HepG2 (cell line): ENCODE results near the gene TUBGCP3. TPM values are rescaled to one million over a fixed set of nuclear protein-coding genes. Genes with fewer than 3 reads are reported as not detected.

ENCODE experiments used
- ATAC-seq: fragments of 200-7000 bp; cut with Tn5 transposase; 3 replicates; pipeline ENCODE4 v1.9.1; 2020; ENCODE audit warnings: mild to moderate bottlenecking, moderate library complexity
- BruUV-seq: library from RNA; stranded (reverse); fragments of 400-500 nt; replicated peaks from 2 replicates; lab custom pipeline; 2021; lab: Mats Ljungman, UMichigan
- CTCF ChIA-PET: fragments of 300-600 bp; formaldehyde crosslinking; extraction: SDS; loops from one replicate; lab custom pipeline; 2021; ENCODE audit warnings: low total read pairs, inconsistent platforms, low intra/inter-chr PET ratio; lab: Yijun Ruan, JAX
- POLR2A ChIA-PET: fragments of 350-600 bp; sonication (Branson Sonifier 250); formaldehyde crosslinking; loops from one replicate; lab custom pipeline; 2020; ENCODE audit warnings: antibody characterized with exemption, inconsistent platforms; lab: Yijun Ruan, JAX
- DNase-seq: peaks from one replicate; pipeline ENCODE4 v3.0.0-alpha.2; 2015; ENCODE audit warnings: low spot score
- FAIRE-seq: peaks from 3 replicates; lab custom pipeline; 2011; peaks lifted over from hg19 to GRCh38; lab: Jason Lieb, UNC
- H2AFZ ChIP-seq: one replicate; pipeline ENCODE4 v1.6.1; 2011; ENCODE audit warnings: low read length, inconsistent platforms
- H3K27ac ChIP-seq: fragments of 300-600 bp; 3 replicates; pipeline ENCODE4 v1.8.0; 2011; ENCODE audit warnings: mixed run types, mild to moderate bottlenecking, mixed read lengths, low read length, inconsistent platforms; ENCODE audit not compliant: insufficient read depth; ENCODE audit errors: extremely low read length
- H3K27me3 ChIP-seq, 2 experiments: fragments of 200-600 bp in 1 of 2; 2 replicates in 1 of 2; 3 replicates in 1 of 2; pipeline versions ENCODE4 v1.6.0 to v1.8.0; 2011; ENCODE audit warnings: low read length in 2 of 2, mild to moderate bottlenecking in 2 of 2, moderate library complexity in 2 of 2, inconsistent platforms in 1 of 2; ENCODE audit not compliant: insufficient read depth in 2 of 2, control insufficient read depth in 1 of 2
- H3K36me3 ChIP-seq, 2 experiments: fragments of 200-600 bp in 1 of 2; replicated peaks in 1 of 2; 2 replicates in 1 of 2; 3 replicates in 1 of 2; pipeline versions ENCODE4 v1.5.1 to v1.8.0; 2011; ENCODE audit warnings: low read length in 2 of 2, inconsistent platforms in 1 of 2; ENCODE audit not compliant: insufficient read depth in 2 of 2, control insufficient read depth in 1 of 2
- H3K4me1 ChIP-seq: 2 replicates; pipeline ENCODE4 v1.5.1; 2012; ENCODE audit warnings: low read length, inconsistent platforms; ENCODE audit not compliant: insufficient read depth
- H3K4me2 ChIP-seq: 2 replicates; pipeline ENCODE4 v1.6.0; 2011; ENCODE audit warnings: low read depth, low read length, inconsistent platforms
- H3K4me3 ChIP-seq, 3 experiments: fragments of 200-600 bp in 1 of 3; sonication (generic), shearing (Covaris generic) in 1 of 3; replicated peaks in 1 of 3; 2 replicates each; pipeline ENCODE4 v1.5.1; 2011 to 2016; ENCODE audit warnings: low read length in 3 of 3, inconsistent platforms in 2 of 3, low read depth in 2 of 3, mild to moderate bottlenecking in 2 of 3, control low read depth in 1 of 3, mixed read lengths in 1 of 3; ENCODE audit not compliant: insufficient read depth in 1 of 3
- H3K79me2 ChIP-seq: one replicate; pipeline ENCODE4 v1.6.1; 2011; ENCODE audit warnings: low read length, inconsistent platforms; ENCODE audit not compliant: insufficient read depth
- H3K9ac ChIP-seq: 2 replicates; pipeline ENCODE4 v1.6.0; 2011; ENCODE audit warnings: mild to moderate bottlenecking, low read depth, low read length, inconsistent platforms; ENCODE audit not compliant: insufficient read depth
- H3K9me3 ChIP-seq: 2 replicates; pipeline ENCODE4 v1.5.1; 2012; ENCODE audit warnings: mild to moderate bottlenecking, low read length
- H4K20me1 ChIP-seq: 2 replicates; pipeline ENCODE4 v1.6.0; 2011; ENCODE audit warnings: inconsistent platforms, mild to moderate bottlenecking, low read length, moderate library complexity; ENCODE audit not compliant: insufficient read depth
- CENPX ChIP-seq: sonication (generic); formaldehyde crosslinking; IDR thresholded peaks from 2 replicates; pipeline ENCODE4 v1.9.0; 2021; ENCODE audit warnings: mild to moderate bottlenecking, missing genetic modification reagents, moderate library complexity
- JARID2 ChIP-seq: sonication (generic); formaldehyde crosslinking; IDR thresholded peaks from 2 replicates; pipeline ENCODE4 v1.8.1; 2023; ENCODE audit warnings: missing genetic modification reagents, inconsistent platforms; ENCODE audit not compliant: insufficient replicate concordance
- NRL ChIP-seq: sonication (generic); formaldehyde crosslinking; IDR thresholded peaks from 2 replicates; pipeline ENCODE4 v1.5.0; 2020; ENCODE audit warnings: missing genetic modification reagents, mild to moderate bottlenecking, moderate library complexity, borderline replicate concordance
- PPARG ChIP-seq: conservative IDR thresholded peaks from 2 replicates; pipeline ENCODE4 v1.6.1; 2016; ENCODE audit warnings: missing biosample characterization, missing genetic modification reagents
- SAFB2 ChIP-seq: sonication (generic); formaldehyde crosslinking; IDR thresholded peaks from 2 replicates; pipeline ENCODE4 v1.5.1; 2020; ENCODE audit warnings: missing genetic modification reagents, low read depth, mild to moderate bottlenecking, borderline replicate concordance
- SALL2 ChIP-seq: sonication (generic); formaldehyde crosslinking; IDR thresholded peaks from 2 replicates; pipeline ENCODE4 v1.8.1; 2023; ENCODE audit warnings: mild to moderate bottlenecking, missing genetic modification reagents, inconsistent platforms
- ZFP37 ChIP-seq: sonication (generic); formaldehyde crosslinking; IDR thresholded peaks from 2 replicates; pipeline ENCODE4 v1.4.0; 2020; ENCODE audit warnings: missing genetic modification reagents, borderline replicate concordance
- ZIK1 ChIP-seq: sonication (generic); formaldehyde crosslinking; IDR thresholded peaks from 2 replicates; pipeline ENCODE4 v1.5.0; 2020; ENCODE audit warnings: mild to moderate bottlenecking, low read depth, missing genetic modification reagents, borderline replicate concordance
- ZNF546 ChIP-seq: sonication (generic); formaldehyde crosslinking; conservative IDR thresholded peaks from 2 replicates; pipeline ENCODE4 v1.8.1; 2023; ENCODE audit warnings: mild to moderate bottlenecking, missing genetic modification reagents
- WGBS: methylation state at CpG from one replicate; pipeline ENCODE4 v1.1.6; 2017; ENCODE audit warnings: low lambda C conversion rate; 5-methylcytosine and 5-hydroxymethylcytosine counted together
- in situ Hi-C: cut with HindIII; loops from 2 replicates; pipeline ENCODE4 v1.10.0; 2017; ENCODE audit warnings: low pct_unique_long_range_greater_than_20kb; ENCODE audit not compliant: extremely low pct_ligation_motif_present
- intact Hi-C: fragments of 100-400 bp; cut with micrococcal nuclease; formaldehyde crosslinking; loops from one replicate; pipeline ENCODE4 v1.10.0; 2022; ENCODE audit not compliant: unreplicated experiment
- polyA plus RNA-seq, 8 experiments: library from polyadenylated mRNA; depleted of rRNA in 3 of 8; stranded (reverse) in 7 of 8; unstranded in 1 of 8; fragments of >200 nt; fragmentation: Illumina TruSeq in 4 of 8; extraction: Trizol in 4 of 8; gene quantifications; 2 replicates each; pipeline versions ENCODE4 v1.2.1 to v1.2.3, GENCODE V29; 2011 to 2016; ENCODE audit warnings: low read depth in 4 of 8, missing spikeins in 1 of 8, mixed read lengths in 1 of 8; ENCODE audit not compliant: insufficient read depth in 1 of 8
- total RNA-seq, 5 experiments: library from RNA; depleted of rRNA; stranded (reverse); fragments of >200 nt; fragmentation: Illumina TruSeq; extraction: Trizol; gene quantifications; 2 replicates each; pipeline ENCODE4 v1.2.3, GENCODE V29; 2016; ENCODE audit warnings: low read depth in 1 of 5

TUBGCP3 gene
- total and polyA plus RNA-seq, 2 of the 13 experiments (the other 11 are each of a cell fraction or from before 2014, with no cell fraction given): 12.6 to 15.5 TPM

DNA sequence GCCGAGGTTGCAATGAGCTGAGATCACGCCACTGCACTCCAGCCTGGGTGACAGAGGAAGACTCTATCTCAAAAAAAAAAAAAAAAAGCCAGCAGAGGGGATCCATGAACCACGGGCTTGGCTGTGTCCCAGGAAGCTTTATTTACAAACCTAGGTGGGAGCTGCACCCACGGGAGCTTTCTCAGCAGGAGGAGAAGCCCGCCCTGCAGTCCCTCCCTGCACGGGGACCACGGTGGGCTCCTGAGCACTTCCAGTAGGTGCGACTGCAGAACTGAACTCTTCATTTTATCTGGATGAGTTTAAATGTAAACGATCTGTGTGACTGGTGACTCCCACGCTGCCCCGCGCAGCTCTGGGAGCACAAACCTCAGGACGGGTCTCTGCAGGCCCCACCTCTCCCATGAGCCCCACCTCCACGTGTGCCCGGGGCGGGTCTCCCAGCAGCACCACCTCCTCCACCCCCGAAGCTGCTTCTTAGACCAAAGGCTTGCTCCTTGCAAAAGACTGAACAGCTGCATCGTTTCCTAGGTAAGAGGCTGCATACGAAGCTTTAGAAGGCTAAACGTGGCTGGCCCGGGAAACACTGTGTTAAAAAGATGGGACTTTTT is 145.4 kb downstream of the TUBGCP3 start:
- Histone ChIP-seq H3K36me3 (no peaks in the 10 kb centered on the region), H3K4me3 (no peak overlapping the region), H4K20me1 (no peaks in the 10 kb centered on the region), H3K27ac (no peak overlapping the region), H3K9ac (no peak overlapping the region), H3K4me2 (no peak overlapping the region), H2AFZ (no peak overlapping the region), H3K9me3 (peaks cover 5% of the 10 kb centered on the region), H3K27me3 (peaks cover 9 to 69% of the 10 kb centered on the region in 2 experiments), H3K79me2 (no peaks in the 10 kb centered on the region), H3K4me1 (no peaks in the 10 kb centered on the region)
- DNase-seq (no peak), ATAC-seq (no peak), FAIRE-seq (no peak)
- TF ChIP-seq ZFP37 (CRISPR knock-in tag) (no peak), SAFB2 (CRISPR knock-in tag) (no peak), JARID2 (CRISPR knock-in tag) (no peak), NRL (CRISPR knock-in tag) (no peak), CENPX (no peak), ZNF546 (no peak), SALL2 (CRISPR knock-in tag) (no peak), ZIK1 (CRISPR knock-in tag) (no peak), PPARG (no peak)
- ChIA-PET POLR2A (no interaction called here), CTCF (interaction anchor here (3.5 kb wide), 1 partner anchor 968 kb away, joined by 32 read pairs; no protein-coding TSS in a partner anchor)
- intact Hi-C loops (no loop called here), in situ Hi-C loops (loop anchor here (5.0 to 25.0 kb wide), 2 partner anchors 230 to 970 kb away; no protein-coding TSS in a partner anchor)
- WGBS: 15% methylated on average over 12 of the region's 21 CpGs
- BruUV-seq: no TSS peak
